Skeletal muscle satellite cell (primary cell): Measurements from ENCODE around the gene CCR9. TPM values are rescaled to one million over a fixed set of nuclear protein-coding genes. Genes with fewer than 3 reads are reported as not detected.
"Not testable (repeated sequence)": the region's sequence is repeated elsewhere in the genome, so short reads cannot be mapped to it uniquely, and the experiment has no call there.

ENCODE experiments used
- H3K27me3 ChIP-seq: 2 replicates; pipeline ENCODE4 v1.7.0; 2013; ENCODE audit warnings: low read length; ENCODE audit not compliant: control insufficient read depth, insufficient read depth
- H3K36me3 ChIP-seq: 2 replicates; pipeline ENCODE4 v1.7.0; 2013; ENCODE audit warnings: mild to moderate bottlenecking, control low read depth, low read length; ENCODE audit not compliant: insufficient read depth
- H3K4me1 ChIP-seq: 2 replicates; pipeline ENCODE4 v1.7.0; 2013; ENCODE audit warnings: low read length; ENCODE audit not compliant: control insufficient read depth, insufficient read depth
- H3K4me2 ChIP-seq: 2 replicates; pipeline ENCODE4 v1.7.0; 2013; ENCODE audit warnings: mild to moderate bottlenecking, low read length
- H3K4me3 ChIP-seq: 2 replicates; pipeline ENCODE4 v1.7.0; 2013; ENCODE audit warnings: low read length
- H3K9ac ChIP-seq: 2 replicates; pipeline ENCODE4 v1.7.0; 2013; ENCODE audit warnings: mild to moderate bottlenecking, low read depth, low read length, moderate library complexity
- H3K9me3 ChIP-seq: replicated peaks from 2 replicates; pipeline ENCODE4 v1.7.0; 2013; ENCODE audit warnings: mild to moderate bottlenecking, control low read depth, low read length
- total RNA-seq: library from RNA; depleted of rRNA; stranded (reverse); fragments of >200 nt; gene quantifications from 2 replicates; pipeline ENCODE4 v1.2.3, GENCODE V29; 2012; rRNA removed

CCR9 gene, protein sequence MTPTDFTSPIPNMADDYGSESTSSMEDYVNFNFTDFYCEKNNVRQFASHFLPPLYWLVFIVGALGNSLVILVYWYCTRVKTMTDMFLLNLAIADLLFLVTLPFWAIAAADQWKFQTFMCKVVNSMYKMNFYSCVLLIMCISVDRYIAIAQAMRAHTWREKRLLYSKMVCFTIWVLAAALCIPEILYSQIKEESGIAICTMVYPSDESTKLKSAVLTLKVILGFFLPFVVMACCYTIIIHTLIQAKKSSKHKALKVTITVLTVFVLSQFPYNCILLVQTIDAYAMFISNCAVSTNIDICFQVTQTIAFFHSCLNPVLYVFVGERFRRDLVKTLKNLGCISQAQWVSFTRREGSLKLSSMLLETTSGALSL
- not detected in 2 replicates for total RNA-seq

DNA sequence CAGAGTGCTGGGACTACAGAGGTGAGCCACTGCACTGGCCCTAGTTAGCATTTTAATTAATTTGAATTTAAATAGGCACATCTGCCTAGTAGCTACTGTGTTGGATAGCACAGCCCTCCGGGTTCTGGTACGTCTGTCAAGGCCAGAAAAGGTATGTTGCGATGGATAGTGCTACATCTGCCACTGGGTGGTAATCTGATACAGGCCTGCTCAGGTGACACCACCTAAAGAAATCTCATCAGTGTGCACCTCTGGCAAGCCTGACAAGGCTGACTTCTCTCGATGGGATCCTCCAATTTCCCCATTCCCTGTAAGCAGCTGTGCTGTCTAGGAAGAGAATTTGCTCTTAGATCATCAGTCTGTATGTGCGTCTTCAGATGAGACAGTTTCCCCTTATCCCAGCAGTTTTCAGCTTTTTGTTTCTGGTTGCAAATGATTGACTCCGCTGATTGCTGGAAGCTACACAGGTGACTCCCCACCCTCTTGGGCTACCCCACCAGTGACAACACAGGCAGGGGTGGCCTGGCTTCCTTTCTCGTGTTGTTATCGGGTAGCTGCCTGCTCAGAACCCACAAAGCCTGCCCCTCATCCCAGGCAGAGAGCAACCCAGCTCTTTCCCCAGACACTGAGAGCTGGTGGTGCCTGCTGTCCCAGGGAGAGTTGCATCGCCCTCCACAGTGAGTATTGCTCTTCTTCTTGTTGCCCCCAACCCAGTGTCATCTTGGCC, at the start of gene CCR9:
Gene CCR9 (plus strand): TSS at position 565 of the 727 bp plus-strand sequence. CDS start 8,391 bp downstream, outside the sequence.
- no peak within 1 kb of the TSS for H3K9ac ChIP-seq
- H3K27me3 ChIP-seq: peaks cover 42% of the 10 kb centered on the region
- H3K4me1 ChIP-seq: no peaks in the 10 kb centered on the region
- no peak within 1 kb of the TSS for H3K4me2 ChIP-seq
- no peaks in the 10 kb centered on the region for H3K36me3 ChIP-seq
- H3K4me3 ChIP-seq: no peak within 1 kb of the TSS
- no peaks in the 10 kb centered on the region for H3K9me3 ChIP-seq

DNA sequence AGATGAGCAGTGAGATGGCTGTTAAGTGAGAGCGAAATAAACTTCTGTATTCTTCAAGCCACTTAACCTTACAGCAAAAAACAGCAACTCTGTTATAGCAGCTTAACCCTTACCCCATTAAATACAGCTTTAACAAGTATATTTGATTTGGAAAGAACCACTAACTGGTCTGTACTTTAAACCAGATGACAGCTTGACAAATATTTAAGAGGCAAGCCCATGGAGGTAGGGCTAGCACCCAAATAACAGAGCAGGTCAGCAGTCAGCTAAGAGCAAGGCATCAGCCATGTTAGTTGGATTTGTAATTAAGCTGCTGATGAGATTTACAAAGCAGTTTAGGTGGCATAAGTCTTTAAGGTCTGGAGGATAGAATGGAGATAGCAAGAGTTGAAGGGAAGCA, 47.9 kb upstream of the CCR9 start:
- no peak overlapping the region for H3K9ac ChIP-seq
- H3K4me3 ChIP-seq: no peak overlapping the region

DNA sequence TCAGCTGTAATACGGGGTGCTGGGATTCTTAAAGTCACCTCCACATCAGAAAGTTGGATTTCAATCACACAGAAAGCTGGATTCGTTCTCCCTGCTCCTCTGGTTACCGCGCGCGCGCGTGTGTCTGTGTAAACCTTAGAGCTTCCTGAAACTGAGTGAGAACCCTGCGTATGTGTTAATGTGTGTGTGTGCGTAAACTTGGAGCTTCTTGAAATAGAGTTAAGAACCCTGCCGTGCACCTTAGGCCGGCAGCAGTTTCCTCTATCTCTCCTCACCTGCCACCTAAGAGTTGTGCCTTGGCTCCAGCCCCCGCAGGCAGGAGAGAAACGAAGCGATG, 45.0 kb upstream of the CCR9 start:
- Histone ChIP-seq H3K36me3 (peaks cover 2% of the 10 kb centered on the region), H3K27me3 (peaks cover 13% of the 10 kb centered on the region), H3K9ac (peak overlapping the region; percentile 83), H3K4me1 (peaks cover 9% of the 10 kb centered on the region), H3K4me2 (peak overlapping the region; percentile 92), H3K4me3 (peak overlapping the region; percentile 92), H3K9me3 (no peaks in the 10 kb centered on the region)

More for the DNA sequence above, 47.9 kb upstream of the CCR9 start:
- H3K4me1 ChIP-seq: peaks cover 9% of the 10 kb centered on the region
- H3K36me3 ChIP-seq: peaks cover 6% of the 10 kb centered on the region
- no peaks in the 10 kb centered on the region for H3K9me3 ChIP-seq
- no peaks in the 10 kb centered on the region for H3K27me3 ChIP-seq
- no peak overlapping the region for H3K4me2 ChIP-seq

DNA sequence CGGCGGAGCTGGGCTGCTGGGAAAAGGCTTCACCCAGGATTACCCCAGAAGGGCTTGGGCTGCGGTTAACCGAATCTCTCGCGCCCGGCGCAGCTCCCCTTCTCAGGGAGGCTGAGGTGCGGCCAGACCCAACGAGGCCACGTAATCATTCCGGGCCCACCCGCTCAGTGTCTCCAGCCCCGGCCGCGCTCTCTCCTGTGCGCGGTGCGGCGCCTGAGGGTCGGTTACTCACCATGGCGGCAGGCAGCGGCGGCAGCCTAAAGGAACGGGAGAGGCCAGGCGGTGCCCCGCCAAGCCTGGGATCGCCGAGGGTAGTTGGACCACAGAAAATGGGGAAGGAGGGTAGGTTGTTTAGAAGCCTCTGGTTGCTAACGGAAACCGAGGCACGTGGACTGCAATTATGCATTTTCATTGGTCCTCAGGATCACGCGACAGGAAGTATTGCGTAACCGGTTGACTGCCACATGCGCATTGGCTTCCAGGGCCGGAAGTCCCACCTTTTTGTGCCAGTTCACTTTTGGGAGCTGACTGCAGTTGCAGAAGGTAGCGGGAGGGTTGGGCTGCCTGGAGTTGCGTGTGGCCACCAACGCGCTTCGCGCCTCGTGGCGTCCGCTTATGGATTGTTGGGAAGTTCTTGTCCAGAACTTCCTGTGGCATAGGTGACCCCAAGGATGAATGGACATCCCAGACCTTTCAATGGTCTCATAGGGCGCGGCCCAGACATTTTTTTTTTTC, 44.4 kb upstream of the CCR9 start, which contains the start of gene LZTFL1:
Gene LZTFL1 (minus strand): TSS at position 363 of the 735 bp plus-strand sequence. CDS start 128 bp downstream, at position 235.
- Histone ChIP-seq H3K4me1 (peaks cover 9% of the 10 kb centered on the region), H3K9ac (peak within 1 kb of the TSS; percentile 83), H3K27me3 (peaks cover 18% of the 10 kb centered on the region), H3K4me2 (peak within 1 kb of the TSS; percentile 92), H3K36me3 (no peaks in the 10 kb centered on the region), H3K4me3 (peak within 1 kb of the TSS; percentile 92), H3K9me3 (no peaks in the 10 kb centered on the region)

DNA sequence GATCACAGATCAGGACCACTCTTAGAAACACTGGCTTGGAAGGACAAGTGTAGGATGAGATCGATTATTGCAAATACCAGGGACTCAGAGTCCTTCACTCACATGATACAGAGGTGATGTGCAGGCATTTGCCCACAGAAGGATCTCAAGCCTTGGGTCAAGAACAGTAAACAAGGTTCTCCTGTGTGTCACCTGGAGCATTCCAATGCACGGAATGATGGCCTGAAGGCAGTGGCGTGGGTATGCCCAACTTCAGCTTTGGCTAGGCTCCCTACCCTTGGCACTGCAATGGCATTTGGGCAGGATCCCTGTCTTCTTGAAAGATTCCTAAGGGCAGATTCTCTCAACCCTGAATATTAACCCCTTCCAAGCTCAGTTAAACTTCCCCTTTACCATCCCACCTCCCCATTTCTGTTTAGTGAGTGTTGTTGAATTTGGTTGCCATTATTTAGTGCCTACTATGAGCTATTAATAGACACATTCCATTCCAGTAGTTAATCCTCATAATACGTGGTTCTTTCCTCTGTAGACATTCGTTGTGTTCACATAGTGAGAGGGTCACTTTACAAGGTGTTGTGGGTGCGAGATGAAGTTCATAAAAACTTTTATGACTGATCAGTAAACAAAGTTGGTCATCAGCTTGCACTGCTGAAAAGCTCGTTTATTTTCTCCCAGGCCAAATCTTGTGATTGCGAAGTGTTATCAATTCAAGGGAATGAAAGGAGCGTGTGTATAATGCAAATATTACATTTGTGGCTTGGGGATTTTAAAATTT, 43.3 kb upstream of the CCR9 start:
- Histone ChIP-seq H3K27me3 (peaks cover 29% of the 10 kb centered on the region), H3K4me1 (peaks cover 9% of the 10 kb centered on the region), H3K4me3 (no peak overlapping the region), H3K36me3 (no peaks in the 10 kb centered on the region), H3K9ac (no peak overlapping the region), H3K4me2 (no peak overlapping the region), H3K9me3 (no peaks in the 10 kb centered on the region)

DNA sequence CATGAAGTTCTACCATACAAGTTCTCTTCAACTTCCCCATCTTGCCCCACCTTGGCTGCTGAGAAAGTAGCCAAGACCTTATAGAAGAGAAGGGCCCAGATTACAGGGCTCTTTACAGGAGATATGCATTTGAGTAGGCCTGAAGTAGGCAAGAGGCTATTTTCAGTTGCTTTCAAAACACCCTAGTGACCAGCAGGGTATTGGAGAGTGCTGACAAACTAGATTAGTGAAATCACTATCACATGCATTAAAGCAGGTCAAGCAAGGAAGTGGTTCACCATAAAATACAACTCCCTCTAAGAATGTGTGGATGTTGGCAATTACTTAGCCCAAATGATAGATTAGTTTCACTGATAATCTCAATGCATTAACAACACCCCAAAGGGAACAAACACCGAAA, 41.7 kb upstream of the CCR9 start:
- Histone ChIP-seq H3K27me3 (peaks cover 43% of the 10 kb centered on the region), H3K4me3 (no peak overlapping the region), H3K4me1 (peaks cover 9% of the 10 kb centered on the region), H3K9ac (no peak overlapping the region), H3K9me3 (no peaks in the 10 kb centered on the region), H3K4me2 (no peak overlapping the region), H3K36me3 (no peaks in the 10 kb centered on the region)

DNA sequence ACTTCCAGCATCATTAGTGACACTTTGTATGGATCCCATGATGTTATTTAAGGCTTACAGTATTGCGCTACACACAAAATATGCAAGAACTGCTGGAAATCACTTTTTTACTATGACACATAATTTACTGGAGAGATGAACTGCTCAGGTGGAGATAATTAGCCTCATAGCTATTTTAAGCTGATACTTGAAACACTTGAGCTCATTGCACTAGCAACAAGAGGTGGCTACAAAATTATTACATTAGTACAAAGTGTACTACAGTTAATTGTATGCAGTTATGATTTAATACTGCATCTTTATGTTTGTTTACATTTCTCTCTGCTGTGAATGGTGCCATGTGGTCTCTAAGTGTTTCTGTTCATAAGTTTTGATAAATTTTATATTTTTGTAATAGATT, 38.0 kb upstream of the CCR9 start:
- no peaks in the 10 kb centered on the region for H3K36me3 ChIP-seq

DNA sequence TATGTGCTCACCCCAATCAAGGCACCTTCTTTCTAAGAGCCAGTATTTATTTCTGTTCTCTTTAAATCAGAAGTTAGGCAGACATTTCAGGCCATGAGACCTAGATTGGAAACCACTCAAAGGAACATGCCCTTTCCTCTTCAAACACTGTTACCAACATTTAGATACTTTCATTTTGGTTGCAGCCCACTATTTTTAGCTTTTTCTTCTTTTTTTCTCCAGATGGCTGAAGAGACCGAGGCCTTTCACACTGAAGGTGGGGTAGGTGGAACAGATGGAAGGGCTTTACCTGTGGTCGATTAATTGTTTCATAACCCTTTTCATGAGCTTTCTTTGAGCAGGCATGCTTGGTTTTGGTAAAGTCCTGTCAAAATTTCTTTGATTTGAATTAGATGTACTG, 33.5 kb upstream of the CCR9 start:
- no peaks in the 10 kb centered on the region for H3K9me3 ChIP-seq
- no peak overlapping the region for H3K4me3 ChIP-seq
- no peak overlapping the region for H3K9ac ChIP-seq
- peaks cover 56% of the 10 kb centered on the region for H3K27me3 ChIP-seq
- H3K36me3 ChIP-seq: no peaks in the 10 kb centered on the region
- no peaks in the 10 kb centered on the region for H3K4me1 ChIP-seq
- no peak overlapping the region for H3K4me2 ChIP-seq

More for the DNA sequence above, 38.0 kb upstream of the CCR9 start:
- Histone ChIP-seq H3K27me3 (peaks cover 75% of the 10 kb centered on the region), H3K4me2 (no peak overlapping the region), H3K9ac (no peak overlapping the region), H3K4me1 (no peaks in the 10 kb centered on the region), H3K4me3 (no peak overlapping the region), H3K9me3 (no peaks in the 10 kb centered on the region)

DNA sequence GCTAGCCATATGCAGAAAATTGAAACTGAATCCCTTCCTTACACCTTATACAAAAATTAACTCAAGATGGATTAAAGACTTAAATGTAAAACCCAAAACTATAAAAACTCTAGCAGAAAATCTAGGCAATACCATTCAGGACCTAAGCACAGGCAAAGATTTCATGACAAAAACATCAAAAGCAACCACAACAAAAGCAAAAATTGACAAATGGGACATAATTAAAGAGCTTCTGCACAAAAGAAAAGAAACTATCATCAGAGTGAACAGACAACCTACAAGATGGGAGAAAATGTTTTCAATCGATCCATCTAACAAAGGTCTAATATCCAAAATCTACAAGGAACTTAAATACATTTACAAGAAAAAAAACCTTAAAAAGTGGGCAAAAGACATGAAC, 30.0 kb upstream of the CCR9 start:
- H3K9me3 ChIP-seq, H3K9ac ChIP-seq, H3K4me1 ChIP-seq, H3K36me3 ChIP-seq, H3K4me2 ChIP-seq, H3K4me3 ChIP-seq: not testable (repeated sequence)
- peaks cover 33% of the 10 kb centered on the region for H3K27me3 ChIP-seq

DNA sequence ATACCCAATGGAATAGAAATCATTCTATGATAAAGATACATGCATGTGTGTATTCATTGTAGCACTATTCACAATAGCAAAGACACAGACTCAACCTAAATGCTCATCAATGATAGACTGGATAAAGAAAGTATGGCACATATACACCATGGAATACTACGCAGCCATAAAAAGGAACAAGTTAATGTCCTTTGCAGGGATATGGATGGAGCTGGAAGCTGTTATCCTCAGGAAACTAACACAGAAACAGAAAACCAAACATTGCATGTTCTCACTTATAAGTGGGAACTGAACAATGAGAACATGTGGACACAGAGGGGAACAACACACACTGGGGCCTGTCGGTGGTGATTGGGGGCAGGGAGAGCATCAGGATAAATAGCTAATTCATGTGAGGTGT, 29.3 kb upstream of the CCR9 start:
- H3K27me3 ChIP-seq: peaks cover 34% of the 10 kb centered on the region
- not testable (repeated sequence) for H3K9ac ChIP-seq, H3K36me3 ChIP-seq, H3K4me3 ChIP-seq, H3K4me1 ChIP-seq, H3K4me2 ChIP-seq, H3K9me3 ChIP-seq
